Activated CD4-positive, CD25-positive, alpha-beta regulatory T cell treated with anti-CD3 and anti-CD28 coated beads, Interleukin-2, amount 50 U/mL, for 72 hours (primary cell): ENCODE data around the gene PTPDC1.
A peak's percentile ranks its signal among the peaks of the same experiment; 100 is the strongest.
"Not testable (repeated sequence)": the region's sequence is repeated elsewhere in the genome, so short reads cannot be mapped to it uniquely, and the experiment has no call there.

Experiments used
- DNase-seq: peaks from one replicate; pipeline ENCODE4 v3.0.0; 2021

The PTPDC1 gene

DNA sequence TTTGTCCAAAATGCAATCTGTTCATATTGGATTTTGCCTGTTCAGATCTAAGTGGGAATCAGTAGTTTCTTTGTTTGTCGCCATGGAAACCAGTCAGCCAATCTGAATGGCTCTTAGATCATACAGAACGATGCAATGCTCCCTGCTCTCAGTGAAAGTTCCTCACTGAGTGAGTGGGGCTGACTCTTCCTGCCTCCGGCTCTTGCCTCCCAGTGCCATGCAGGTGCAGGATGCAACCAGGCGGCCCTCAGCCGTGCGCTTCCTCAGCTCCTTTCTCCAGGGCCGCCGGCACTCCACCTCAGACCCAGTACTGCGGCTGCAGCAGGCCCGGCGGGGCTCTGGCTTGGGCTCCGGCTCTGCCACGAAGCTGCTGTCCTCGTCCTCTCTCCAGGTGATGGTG is at the start of gene PTPDC1:
Gene PTPDC1 (plus strand): TSS at position 151 of the 400 bp plus-strand sequence. CDS start 67 bp downstream, at position 218.
- no peak for DNase-seq

GRCh38 chr9:94034511-94034910 is 49.8 kb upstream of the PTPDC1 start:
- DNase-seq = no peak

DNA sequence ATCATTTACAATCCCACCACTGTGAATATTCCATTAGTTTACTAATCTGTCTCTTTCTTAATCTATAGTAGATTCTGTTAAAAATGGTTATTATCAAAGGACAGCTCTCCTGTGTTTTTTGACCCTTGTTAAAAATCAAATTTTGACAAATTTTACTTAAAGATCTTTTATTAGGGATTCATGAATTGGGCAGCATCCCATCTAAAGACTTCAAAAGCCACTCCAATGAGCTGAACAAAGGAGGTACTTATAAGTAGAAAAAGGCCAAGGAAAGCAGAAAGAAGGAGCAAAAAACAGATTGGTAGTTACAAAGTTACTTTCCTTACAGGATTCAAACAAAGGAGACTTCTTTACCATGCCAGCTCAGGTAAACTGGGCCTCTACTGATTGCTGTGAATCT is 44.5 kb upstream of the PTPDC1 start:
- no peak for DNase-seq

- no peak for DNase-seq
Measured at GRCh38 chr9:94042516-94043360, 41.5 kb upstream of the PTPDC1 start.

GRCh38 chr9:94054716-94055115 is 29.5 kb upstream of the PTPDC1 start:
- DNase-seq = no peak

DNA sequence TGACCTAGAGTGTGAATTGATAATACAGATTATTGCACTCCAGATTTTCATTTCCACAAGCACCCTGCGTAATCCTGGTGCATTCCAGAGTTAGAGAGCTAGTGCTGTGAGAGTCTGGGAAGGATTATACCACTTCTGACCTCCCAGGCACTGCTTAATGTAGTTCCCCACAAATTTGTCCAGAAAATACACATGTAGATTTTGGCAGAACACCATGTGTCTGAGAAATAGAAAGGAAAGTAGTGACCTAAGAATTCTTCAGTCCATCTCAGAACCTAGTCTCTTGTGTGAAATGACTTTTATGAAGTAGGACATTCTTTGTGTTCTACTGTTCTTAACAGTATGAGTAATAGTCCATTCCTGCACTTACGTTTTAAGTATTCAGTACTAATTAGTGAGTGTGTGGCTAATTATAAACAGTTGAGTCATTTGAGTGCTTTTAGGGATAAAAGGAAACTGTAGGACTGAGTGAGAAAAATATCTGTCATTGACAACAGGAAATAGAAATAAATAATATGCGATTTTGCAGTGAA is 27.8 kb upstream of the PTPDC1 start:
- no peak for DNase-seq

DNA sequence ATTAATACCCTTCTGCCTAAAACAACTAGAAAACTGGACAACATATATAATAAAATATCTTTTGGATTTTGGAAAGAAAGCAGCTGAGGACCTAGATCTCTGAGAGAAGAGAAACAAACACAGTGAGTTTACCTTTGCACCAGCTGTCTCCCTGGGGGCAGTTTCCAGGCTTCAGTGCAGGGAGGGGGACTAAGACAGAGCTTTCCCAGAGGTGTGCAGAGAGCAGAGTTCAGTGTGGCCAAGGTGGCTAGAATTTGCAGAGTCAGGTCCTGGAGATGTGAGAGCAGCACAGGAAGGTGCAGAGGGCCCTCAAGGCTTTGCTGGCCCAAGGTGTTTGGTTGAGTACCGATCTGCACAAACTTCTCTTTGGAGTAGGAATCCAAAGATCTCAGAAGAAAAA is 26.3 kb upstream of the PTPDC1 start:
- DNase-seq = no peak

- DNase-seq = no peak
Measured at GRCh38 chr9:94061864-94062263, 22.4 kb upstream of the PTPDC1 start.

GRCh38 chr9:94065535-94065961 is 18.7 kb upstream of the PTPDC1 start:
- DNase-seq = peak; percentile 66

DNA sequence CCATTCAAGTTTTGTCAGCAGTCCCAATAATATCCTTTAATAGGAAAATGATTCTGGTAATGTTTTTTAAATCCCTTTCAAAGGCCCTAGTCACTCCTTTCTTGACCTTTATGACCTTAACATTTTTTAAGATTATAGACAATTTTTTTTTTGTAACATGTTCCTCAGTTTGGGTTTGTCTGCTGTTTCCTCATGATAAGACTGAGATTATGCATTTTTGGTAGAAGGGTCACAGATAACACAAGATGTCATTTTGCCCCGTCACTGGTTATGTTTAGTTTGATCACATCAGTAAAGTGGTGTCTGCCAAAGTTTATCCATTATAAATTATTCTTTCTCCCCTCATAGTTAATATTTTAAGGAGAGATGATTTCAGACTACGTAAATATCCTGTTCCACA is 16.0 kb upstream of the PTPDC1 start:
- no peak for DNase-seq

- no peak for DNase-seq
Measured at GRCh38 chr9:94076557-94076956, 7.7 kb upstream of the PTPDC1 start.

DNA sequence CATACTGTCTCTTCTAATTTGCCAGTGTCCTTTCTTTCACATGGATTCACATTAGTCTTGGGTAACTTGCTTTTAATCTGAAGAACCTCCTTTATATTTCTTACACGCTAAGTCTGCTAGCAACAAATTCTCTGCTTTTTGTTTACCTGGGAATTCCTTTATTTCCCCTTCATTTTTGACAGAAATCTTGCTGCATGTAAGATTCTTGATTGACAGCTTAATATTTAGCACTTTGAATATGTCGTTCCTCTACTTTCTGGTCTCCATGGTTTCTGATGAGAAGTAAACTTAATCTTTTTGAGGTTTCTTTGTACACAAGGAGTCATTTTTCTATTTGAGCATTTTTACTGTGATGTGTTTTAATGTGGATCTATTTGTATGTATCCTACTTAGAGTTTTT is 6.2 kb upstream of the PTPDC1 start:
- DNase-seq = no peak

- no peak for DNase-seq
Measured at GRCh38 chr9:94079236-94079635, 5.0 kb upstream of the PTPDC1 start.

DNA sequence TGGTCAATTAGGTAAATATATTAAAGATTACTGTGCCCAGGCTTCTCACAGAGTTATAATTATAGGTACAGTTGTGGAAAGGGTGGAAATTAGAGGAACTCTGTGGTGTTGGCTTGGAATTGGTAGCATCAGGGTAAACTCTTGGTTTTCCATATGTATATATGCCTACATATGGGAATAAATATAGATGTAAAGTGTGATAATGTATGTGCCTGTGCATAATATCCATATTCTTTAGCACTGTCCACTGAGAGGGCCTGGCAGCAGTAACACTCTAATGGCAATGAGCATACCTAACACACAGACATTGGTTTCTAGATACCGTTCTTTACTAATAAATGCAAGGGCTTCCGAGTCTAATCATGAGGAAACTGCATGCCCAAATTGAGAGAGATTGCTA is 4.0 kb upstream of the PTPDC1 start:
- no peak for DNase-seq

DNA sequence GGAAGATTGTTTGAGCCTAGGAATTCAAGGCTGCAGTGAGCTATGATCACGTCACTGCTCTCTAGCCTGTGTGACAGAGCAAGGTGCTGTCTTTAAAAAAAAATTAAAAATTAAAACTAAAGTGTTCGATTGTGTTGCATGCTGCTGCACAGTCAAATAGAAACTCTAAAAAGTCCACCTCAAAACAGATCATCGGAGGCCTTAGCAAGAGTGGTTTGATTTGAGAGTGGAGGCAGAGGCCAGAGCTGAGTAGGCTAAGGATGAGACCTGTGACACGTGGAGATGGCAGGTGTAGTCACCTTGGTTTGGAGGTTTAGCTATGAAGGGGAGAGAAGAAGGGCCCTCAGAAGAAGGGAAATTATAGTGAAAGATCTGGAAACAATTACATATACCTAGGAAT is 2.8 kb upstream of the PTPDC1 start:
- no peak for DNase-seq

- no peak for DNase-seq
Measured at GRCh38 chr9:94081864-94082463, 2.3 kb upstream of the PTPDC1 start.

DNA sequence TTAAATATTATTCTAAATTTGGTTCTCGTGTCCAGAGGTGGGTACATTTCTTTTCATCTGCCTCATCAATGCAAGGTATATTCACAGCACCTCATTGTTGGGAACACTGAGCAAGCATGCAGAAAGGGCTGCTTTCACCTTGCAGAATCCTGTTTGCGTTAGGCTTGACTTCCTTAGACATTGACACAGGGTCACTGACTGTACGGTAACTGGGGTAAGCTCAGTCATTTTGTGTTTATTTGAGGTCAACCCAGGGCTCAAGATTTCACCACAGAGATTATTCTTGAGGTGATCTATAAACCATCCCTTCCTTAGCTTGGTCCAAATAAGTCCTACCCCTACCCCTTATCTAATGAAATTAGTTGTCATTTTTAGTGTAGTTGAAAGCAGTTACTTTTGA is 1.7 kb upstream of the PTPDC1 start:
- DNase-seq = no peak

- no peak for DNase-seq
Measured at GRCh38 chr9:94082956-94083355, 1.3 kb upstream of the PTPDC1 start.

DNA sequence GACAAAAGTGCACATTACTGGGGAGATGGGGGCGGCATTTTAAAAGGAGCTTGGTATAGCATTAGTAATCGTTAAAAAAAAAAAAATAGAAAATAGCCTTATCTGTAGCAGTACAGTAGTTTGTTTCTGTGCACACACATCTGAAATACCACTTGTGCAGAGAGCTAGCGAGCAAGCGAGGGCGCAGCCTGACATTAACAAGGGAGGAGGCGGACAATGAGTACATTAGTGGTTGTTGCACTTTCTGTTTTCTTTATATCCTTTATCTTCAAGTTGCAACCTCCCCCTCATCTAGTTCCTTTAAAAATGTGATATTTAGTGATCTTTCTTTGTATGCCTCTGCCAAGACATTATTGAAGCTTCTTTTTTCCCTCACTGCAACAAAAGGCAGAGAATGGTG is 880 bp upstream of the PTPDC1 start:
- no peak for DNase-seq

DNA sequence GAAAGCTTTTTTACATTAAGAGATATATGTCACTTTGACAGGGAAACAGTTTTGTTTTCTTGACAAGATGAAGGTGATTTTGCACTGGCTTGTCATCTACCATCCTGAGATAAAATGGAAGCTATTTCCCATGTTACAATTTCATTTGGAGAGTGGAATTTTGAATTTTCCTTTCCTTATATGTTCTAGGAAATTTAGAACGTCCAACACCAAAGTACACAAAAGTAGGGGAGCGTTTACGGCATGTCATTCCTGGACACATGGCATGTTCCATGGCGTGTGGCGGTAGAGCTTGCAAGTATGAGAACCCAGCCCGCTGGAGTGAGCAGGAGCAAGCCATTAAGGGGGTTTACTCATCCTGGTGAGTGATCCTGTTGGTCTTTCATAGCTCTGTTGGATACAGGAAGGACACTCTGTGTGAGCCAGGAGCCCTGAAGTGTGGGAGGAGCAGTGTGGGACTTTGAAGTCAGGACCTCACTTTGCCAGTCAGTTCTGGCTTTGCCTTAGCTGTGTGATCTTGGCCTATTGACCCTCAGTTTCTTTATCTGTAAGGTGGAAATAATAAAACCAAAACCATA is 887 bp downstream of the PTPDC1 start:
- DNase-seq = no peak

GRCh38 chr9:94086486-94087345 is 2.5 kb downstream of the PTPDC1 start:
- DNase-seq = no peak

- not testable (repeated sequence) for DNase-seq
Measured at GRCh38 chr9:94094219-94095145, 10.2 kb downstream of the PTPDC1 start.
